Head of caudate nucleus (tissue), 42 donors: Measurements from ENCODE around the gene GPR152.
A peak's percentile ranks its signal among the peaks of the same experiment; 100 is the strongest.

Source experiments
- DNase-seq, 42 donors: peaks; one replicate each; pipeline versions ENCODE4 v3.0.0 to v3.0.0-alpha.2; 2020 to 2021; ENCODE audit warnings: mixed read lengths in 7 of 42
- intact Hi-C: fragments of 100-400 bp; cut with DNase I; formaldehyde crosslinking; loops from one replicate; pipeline ENCODE4 v1.15.0; 2022

GPR152 gene

GRCh38 chr11:67405688-67406339, 46.7 kb downstream of the GPR152 start:
- no peak for DNase-seq
- intact Hi-C loops, result no loop called here

GRCh38 chr11:67405196-67405567, 47.3 kb downstream of the GPR152 start:
- intact Hi-C loops, result no loop called here
- peak in 1 of 42 donors; percentile 22 for DNase-seq

- intact Hi-C loops, result loop anchor here (5.0 kb wide), 2 partner anchors 63 to 78 kb away; partner anchors contain the start of genes AIP and TMEM134
- DNase-seq, result peak in 10 of 42 donors; percentile 30 to 75 (median 50)
Observed at GRCh38 chr11:67404515-67405195, 47.9 kb downstream of the GPR152 start.

- peak in 2 of 42 donors; percentile 4 to 36 for DNase-seq
- intact Hi-C loops, result loop anchor here (5.0 kb wide), 2 partner anchors 64 to 79 kb away; partner anchors contain the start of genes AIP and TMEM134
Observed at GRCh38 chr11:67403085-67403484, 49.4 kb downstream of the GPR152 start.

GRCh38 chr11:67402192-67402839, 50.2 kb downstream of the GPR152 start:
- DNase-seq, result peak in 1 of 42 donors; percentile 1
- intact Hi-C loops, result loop anchor here (5.0 kb wide), 2 partner anchors 65 to 80 kb away; partner anchors contain the start of genes AIP and TMEM134

- intact Hi-C loops, result loop anchor here (5.0 kb wide), 2 partner anchors 66 to 81 kb away; partner anchors contain the start of genes AIP and TMEM134
- peak; percentile 80 to 97 (median 94) for DNase-seq
Observed at GRCh38 chr11:67401495-67402191, 50.9 kb downstream of the GPR152 start, which contains the start of gene PPP1CA. Gene PPP1CA (minus strand): TSS chr11:67401858. CDS start chr11:67401782, 76 bp downstream.
